Liver (tissue), 3 donors: ENCODE measurements around the gene PRR15L.

Experiments
- EGR1 ChIP-seq, 2 donors: IDR thresholded peaks; 2 replicates each; pipeline ENCODE4 v1.6.1; 2016 to 2018; ENCODE audit warnings: antibody characterized with exemption in 2 of 2, low read depth in 2 of 2
- FOXA1 ChIP-seq: IDR thresholded peaks from 2 replicates; pipeline ENCODE4 v1.6.1; 2016; ENCODE audit warnings: antibody characterized with exemption
- FOXA2 ChIP-seq: IDR thresholded peaks from 2 replicates; pipeline ENCODE4 v1.6.1; 2016; ENCODE audit warnings: antibody characterized with exemption
- GABPA ChIP-seq, 2 donors: IDR thresholded peaks in 1 of 2; conservative IDR thresholded peaks in 1 of 2; 2 replicates each; pipeline ENCODE4 v1.6.1; 2016; ENCODE audit warnings: antibody characterized with exemption in 2 of 2, mild to moderate bottlenecking in 1 of 2, moderate library complexity in 1 of 2
- HNF4G ChIP-seq: IDR thresholded peaks from 2 replicates; pipeline ENCODE4 v1.6.1; 2016; ENCODE audit warnings: antibody characterized with exemption
- JUND ChIP-seq, 2 donors: IDR thresholded peaks; 2 replicates each; pipeline ENCODE4 v1.6.1; 2016; ENCODE audit warnings: antibody characterized with exemption in 2 of 2
- MAX ChIP-seq: IDR thresholded peaks from 2 replicates; pipeline ENCODE4 v1.6.1; 2016; ENCODE audit warnings: antibody characterized with exemption
- REST ChIP-seq: IDR thresholded peaks from 2 replicates; pipeline ENCODE4 v1.6.1; 2016; ENCODE audit warnings: antibody characterized with exemption, mild to moderate bottlenecking
- TAF1 ChIP-seq: conservative IDR thresholded peaks from 2 replicates; pipeline ENCODE4 v1.6.1; 2016; ENCODE audit warnings: antibody characterized with exemption, mild to moderate bottlenecking
- TF ChIP-seq, protein P1 (sequence below): fragments of 150-350 bp; IDR thresholded peaks from 2 replicates; pipeline ENCODE4 v1.5.1; 2017; ENCODE audit warnings: improper control_type of control experiment, low read depth, low read length; ENCODE audit not compliant: missing input control
- donor health status: healthy.
- donor health status: healthy.

DNA sequence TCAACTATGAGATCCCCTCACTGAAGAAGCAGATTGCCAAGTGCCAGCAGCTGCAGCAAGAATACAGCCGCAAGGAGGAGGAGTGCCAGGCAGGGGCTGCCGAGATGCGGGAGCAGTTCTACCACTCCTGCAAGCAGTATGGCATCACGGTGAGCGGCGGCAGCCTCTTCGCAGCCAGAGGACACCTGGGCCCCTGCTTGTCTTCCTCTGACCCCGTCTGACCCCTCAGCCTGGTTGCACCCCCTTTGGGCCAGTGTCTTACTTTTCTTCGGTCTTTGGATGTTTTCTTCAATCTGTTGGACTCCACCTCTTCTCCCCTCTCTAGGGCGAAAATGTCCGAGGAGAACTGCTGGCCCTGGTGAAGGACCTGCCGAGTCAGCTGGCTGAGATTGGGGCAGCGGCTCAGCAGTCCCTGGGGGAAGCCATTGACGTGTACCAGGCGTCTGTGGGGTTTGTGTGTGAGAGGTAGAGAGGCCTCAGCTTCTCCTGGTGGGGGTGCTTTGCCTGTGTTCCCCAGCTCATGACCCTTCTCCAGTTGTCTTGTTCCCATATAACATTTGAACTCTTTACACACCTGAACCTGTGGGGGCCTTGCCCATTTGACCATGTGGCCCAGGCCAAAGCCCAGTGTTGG lies 17.6 kb upstream of the PRR15L start:
- TF ChIP-seq, protein P1, sequence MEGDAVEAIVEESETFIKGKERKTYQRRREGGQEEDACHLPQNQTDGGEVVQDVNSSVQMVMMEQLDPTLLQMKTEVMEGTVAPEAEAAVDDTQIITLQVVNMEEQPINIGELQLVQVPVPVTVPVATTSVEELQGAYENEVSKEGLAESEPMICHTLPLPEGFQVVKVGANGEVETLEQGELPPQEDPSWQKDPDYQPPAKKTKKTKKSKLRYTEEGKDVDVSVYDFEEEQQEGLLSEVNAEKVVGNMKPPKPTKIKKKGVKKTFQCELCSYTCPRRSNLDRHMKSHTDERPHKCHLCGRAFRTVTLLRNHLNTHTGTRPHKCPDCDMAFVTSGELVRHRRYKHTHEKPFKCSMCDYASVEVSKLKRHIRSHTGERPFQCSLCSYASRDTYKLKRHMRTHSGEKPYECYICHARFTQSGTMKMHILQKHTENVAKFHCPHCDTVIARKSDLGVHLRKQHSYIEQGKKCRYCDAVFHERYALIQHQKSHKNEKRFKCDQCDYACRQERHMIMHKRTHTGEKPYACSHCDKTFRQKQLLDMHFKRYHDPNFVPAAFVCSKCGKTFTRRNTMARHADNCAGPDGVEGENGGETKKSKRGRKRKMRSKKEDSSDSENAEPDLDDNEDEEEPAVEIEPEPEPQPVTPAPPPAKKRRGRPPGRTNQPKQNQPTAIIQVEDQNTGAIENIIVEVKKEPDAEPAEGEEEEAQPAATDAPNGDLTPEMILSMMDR: no peak
- TF ChIP-seq EGR1 (IDR thresholded peaks at IDR 0.05; ENCODE audit: low read depth in 2 of 2) (no peak), REST (no peak), JUND (IDR thresholded peaks at IDR 0.05) (no peak), FOXA1 (no peak), TAF1 (no peak), MAX (no peak), GABPA (IDR thresholded peaks at IDR 0.05 in 1 of 2, conservative IDR thresholded peaks at IDR 0.05 in 1 of 2) (no peak), HNF4G (no peak), FOXA2 (no peak)
